GM18951 (cell line): ENCODE results near the gene NDUFB4.

ENCODE experiments used
- POLR2A ChIP-seq: IDR thresholded peaks from 4 replicates; pipeline ENCODE4 v1.6.1; 2011; ENCODE audit warnings: mild to moderate bottlenecking; ENCODE audit not compliant: insufficient read length, insufficient read depth; ENCODE audit errors: extremely low read depth
- in situ Hi-C: fragments of 300-500 bp; cut with MboI; formaldehyde crosslinking; loops from one replicate; pipeline ENCODE4 v1.12.0; 2022; ENCODE audit warnings: low sequenced_read_pairs, mixed read lengths, inconsistent platforms; ENCODE audit not compliant: unreplicated experiment

The NDUFB4 gene

DNA sequence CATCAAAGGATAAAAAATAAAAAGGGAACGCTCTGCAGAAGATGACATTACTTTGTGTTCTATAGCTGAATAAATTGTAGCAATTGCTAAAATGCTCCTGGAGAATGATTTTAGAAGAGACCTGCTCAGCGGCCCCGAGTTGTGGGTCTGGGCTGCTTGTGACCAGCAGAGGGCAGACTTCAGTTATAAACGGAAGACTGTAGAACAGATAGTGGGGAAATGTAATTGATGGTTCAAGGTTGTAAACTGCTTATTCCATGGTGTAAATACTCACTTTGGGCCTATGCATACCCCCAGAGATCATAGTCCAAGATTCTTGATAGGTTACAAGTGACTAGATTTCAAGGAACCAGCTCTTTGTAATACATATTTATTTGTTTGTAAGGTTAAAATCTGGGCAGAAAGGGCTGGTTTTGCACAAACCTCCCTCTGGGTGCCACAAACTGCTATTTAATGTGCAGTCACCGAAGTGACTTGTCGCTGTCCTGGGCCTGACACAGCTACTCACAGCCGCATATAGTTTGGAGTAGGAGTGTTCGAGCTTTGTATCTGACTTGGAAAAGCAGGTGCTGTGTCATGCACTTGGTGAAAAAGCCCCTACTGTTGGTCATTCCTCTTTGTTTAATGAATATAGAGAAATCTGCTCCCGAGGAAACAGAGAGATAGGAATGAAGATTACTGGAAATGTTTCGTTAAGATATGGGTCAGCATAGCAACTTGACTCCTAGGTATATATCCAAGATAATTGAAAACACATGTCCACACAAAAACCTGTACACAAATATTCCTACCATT, 34.7 kb upstream of the NDUFB4 start:
- in situ Hi-C loops = loop anchor here (5.0 kb wide), 1 partner anchor 231 kb away; no protein-coding TSS in a partner anchor
- TF ChIP-seq POLR2A = no peak

GRCh38 chr3:120563356-120564022, 32.6 kb upstream of the NDUFB4 start:
- in situ Hi-C loops = loop anchor here (5.0 kb wide), 1 partner anchor 229 kb away; no protein-coding TSS in a partner anchor
- TF ChIP-seq POLR2A = no peak

GRCh38 chr3:120566243-120566975, 29.7 kb upstream of the NDUFB4 start:
- TF ChIP-seq POLR2A = no peak
- in situ Hi-C loops = no loop called here

GRCh38 chr3:120567370-120568201, 28.6 kb upstream of the NDUFB4 start:
- TF ChIP-seq POLR2A = no peak
- in situ Hi-C loops = no loop called here

GRCh38 chr3:120568202-120568531, 28.0 kb upstream of the NDUFB4 start:
- in situ Hi-C loops = no loop called here
- no peak for TF ChIP-seq POLR2A

GRCh38 chr3:120568598-120568997, 27.5 kb upstream of the NDUFB4 start:
- in situ Hi-C loops = no loop called here

GRCh38 chr3:120569222-120570057, 26.7 kb upstream of the NDUFB4 start:
- no peak for TF ChIP-seq POLR2A
- in situ Hi-C loops = no loop called here

More at GRCh38 chr3:120568598-120568997, 27.5 kb upstream of the NDUFB4 start:
- no peak for TF ChIP-seq POLR2A

- in situ Hi-C loops = no loop called here
- TF ChIP-seq POLR2A = no peak
Observed at GRCh38 chr3:120572027-120572426, 24.1 kb upstream of the NDUFB4 start.

DNA sequence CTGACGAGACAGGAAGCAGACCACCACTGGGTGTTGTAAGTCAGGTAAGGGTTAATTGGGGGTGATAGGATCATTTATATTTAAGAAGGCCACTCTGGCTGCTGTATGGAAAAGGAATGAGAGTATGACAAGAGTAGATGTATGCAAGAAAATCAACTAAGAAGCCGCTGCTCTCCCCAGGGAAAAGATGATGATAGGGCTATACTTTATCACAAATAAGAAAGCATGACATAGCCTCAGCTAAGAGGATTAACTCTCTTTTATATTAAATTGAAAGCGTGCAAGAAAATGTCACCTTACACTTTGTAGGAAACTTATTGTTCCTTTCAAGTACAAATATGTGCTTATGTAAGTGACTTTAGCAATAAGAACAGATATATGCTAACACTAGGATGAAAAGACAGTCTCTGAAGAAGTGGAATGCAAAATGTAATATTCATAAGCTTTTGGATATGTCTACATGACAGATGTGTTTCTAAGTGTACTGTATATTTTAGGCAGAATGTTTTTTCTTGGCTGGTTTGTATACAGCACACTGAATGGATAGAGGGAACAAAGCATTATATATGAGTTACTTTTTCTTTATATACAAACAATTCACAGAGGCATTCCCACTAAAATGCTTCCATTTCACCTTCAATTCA, 8.7 kb upstream of the NDUFB4 start:
- no peak for TF ChIP-seq POLR2A
- in situ Hi-C loops = no loop called here

DNA sequence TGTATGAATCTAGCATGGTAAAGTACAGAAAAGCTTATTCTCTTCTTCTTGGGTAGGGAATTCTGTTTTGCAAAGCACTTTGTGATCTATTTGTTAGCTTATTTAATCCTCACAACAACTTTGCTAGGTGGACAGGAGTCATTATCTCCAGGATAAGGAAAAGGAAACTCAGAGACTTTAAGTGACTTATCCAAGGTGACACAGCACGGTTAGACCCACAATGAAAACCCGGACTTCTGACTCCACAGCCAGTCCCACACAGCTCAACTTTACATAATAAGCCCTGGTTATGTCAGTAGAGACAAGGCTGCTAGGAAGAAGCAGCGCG, 384 bp upstream of the NDUFB4 start:
- in situ Hi-C loops = no loop called here

DNA sequence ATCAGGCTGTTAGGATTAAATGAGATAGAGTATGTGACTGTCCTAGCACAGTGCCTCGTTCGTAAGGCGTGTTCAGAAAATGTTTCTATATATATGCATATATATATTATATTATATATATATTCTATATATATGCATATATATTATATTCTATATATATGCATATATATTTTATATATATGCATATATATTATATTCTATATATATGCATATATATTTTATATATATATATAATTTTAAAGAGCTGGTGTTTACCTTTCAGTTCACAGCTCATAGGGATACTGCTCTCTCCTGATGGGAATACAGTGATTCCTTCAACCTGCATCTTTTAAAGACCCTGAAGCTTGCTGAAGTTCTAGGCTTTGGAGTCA, 702 bp downstream of the NDUFB4 start:
- in situ Hi-C loops = no loop called here
- no peak for TF ChIP-seq POLR2A

More for the DNA sequence above, 384 bp upstream of the NDUFB4 start:
- no peak for TF ChIP-seq POLR2A
